Mesenchymal stem cell (in vitro differentiated cells and primary cell): ENCODE results near the gene DYNC2I2.
"Not testable (repeated sequence)": the region's sequence is repeated elsewhere in the genome, so short reads cannot be mapped to it uniquely, and the experiment has no call there.

Experiments
- DNase-seq: peaks from one replicate; pipeline ENCODE4 v3.0.0-alpha.2; 2013
- H2AFZ ChIP-seq: one replicate; pipeline ENCODE4 v1.6.1; 2013; ENCODE audit warnings: low read depth, mild to moderate bottlenecking, control low read depth, inconsistent platforms, low read length, moderate library complexity
- H2AK5ac ChIP-seq: 2 replicates; pipeline ENCODE4 v1.6.1; 2013; ENCODE audit warnings: low read length, moderate library complexity, mild to moderate bottlenecking, inconsistent platforms; ENCODE audit not compliant: severe bottlenecking
- H2BK120ac ChIP-seq: one replicate; pipeline ENCODE4 v1.6.1; 2013; ENCODE audit warnings: low read depth, mild to moderate bottlenecking, inconsistent platforms, low read length, moderate library complexity
- H2BK12ac ChIP-seq, 2 experiments: one replicate each; pipeline ENCODE4 v1.6.1; 2013; ENCODE audit warnings: inconsistent platforms in 2 of 2, low read length in 2 of 2, mild to moderate bottlenecking in 2 of 2, moderate library complexity in 2 of 2, control low read depth in 1 of 2
- H2BK15ac ChIP-seq: one replicate; pipeline ENCODE4 v1.6.1; 2013; ENCODE audit warnings: mild to moderate bottlenecking, low read depth, inconsistent platforms; ENCODE audit not compliant: poor library complexity, severe bottlenecking
- H2BK5ac ChIP-seq: 2 replicates; pipeline ENCODE4 v1.6.1; 2013; ENCODE audit warnings: low read depth, mild to moderate bottlenecking, low read length, control low read depth, inconsistent platforms; ENCODE audit not compliant: poor library complexity, severe bottlenecking
- H3K14ac ChIP-seq, 2 experiments: one replicate each; pipeline ENCODE4 v1.6.1; 2013; ENCODE audit warnings: inconsistent platforms in 2 of 2, low read length in 2 of 2, control low read depth in 1 of 2, mild to moderate bottlenecking in 1 of 2, moderate library complexity in 1 of 2
- H3K18ac ChIP-seq, 2 experiments: one replicate each; pipeline ENCODE4 v1.6.1; 2013; ENCODE audit warnings: inconsistent platforms in 2 of 2, low read length in 2 of 2, control low read depth in 1 of 2, low read depth in 1 of 2, mild to moderate bottlenecking in 1 of 2
- H3K23ac ChIP-seq, 2 experiments: one replicate each; pipeline ENCODE4 v1.6.1; 2013; ENCODE audit warnings: inconsistent platforms in 2 of 2, low read length in 2 of 2, mild to moderate bottlenecking in 2 of 2, moderate library complexity in 2 of 2, control low read depth in 1 of 2
- H3K27ac ChIP-seq: 2 replicates; pipeline ENCODE4 v1.5.1; 2013; ENCODE audit warnings: mild to moderate bottlenecking, moderate library complexity, low read length, control low read depth, inconsistent platforms; ENCODE audit not compliant: poor library complexity, severe bottlenecking
- H3K27me3 ChIP-seq, 2 experiments: 2 replicates each; pipeline versions ENCODE4 v1.6.1 to v1.7.0; 2013; ENCODE audit warnings: low read length in 2 of 2, mild to moderate bottlenecking in 2 of 2, moderate library complexity in 2 of 2, control low read depth in 1 of 2, inconsistent platforms in 1 of 2; ENCODE audit not compliant: control insufficient read depth in 1 of 2, insufficient read depth in 1 of 2
- H3K36me3 ChIP-seq, 2 experiments: 2 replicates each; pipeline versions ENCODE4 v1.6.1 to v1.7.0; 2013; ENCODE audit warnings: low read length in 2 of 2, control low read depth in 1 of 2, inconsistent platforms in 1 of 2, low read depth in 1 of 2, mild to moderate bottlenecking in 1 of 2; ENCODE audit not compliant: insufficient read depth in 2 of 2, control insufficient read depth in 1 of 2
- H3K4ac ChIP-seq, 2 experiments: one replicate each; pipeline ENCODE4 v1.6.1; 2013; ENCODE audit warnings: inconsistent platforms in 2 of 2, low read length in 2 of 2, mild to moderate bottlenecking in 2 of 2, moderate library complexity in 2 of 2, control low read depth in 1 of 2, low read depth in 1 of 2
- H3K4me1 ChIP-seq: 2 replicates; pipeline ENCODE4 v1.6.1; 2013; ENCODE audit warnings: low read depth, low read length, control low read depth; ENCODE audit not compliant: control insufficient read depth, insufficient read depth
- H3K4me2 ChIP-seq: 2 replicates; pipeline ENCODE4 v1.6.1; 2013; ENCODE audit warnings: low read length, mild to moderate bottlenecking, inconsistent platforms; ENCODE audit not compliant: poor library complexity, severe bottlenecking
- H3K4me3 ChIP-seq, 2 experiments: 2 replicates each; pipeline versions ENCODE4 v1.5.1 to v1.7.0; 2013; ENCODE audit warnings: low read length in 2 of 2, mild to moderate bottlenecking in 2 of 2, control low read depth in 1 of 2, low read depth in 1 of 2; ENCODE audit not compliant: insufficient read depth in 1 of 2
- H3K79me1 ChIP-seq: replicated peaks from 2 replicates; pipeline ENCODE4 v1.6.1; 2013; ENCODE audit warnings: mild to moderate bottlenecking, control low read depth, low read length, inconsistent platforms; ENCODE audit not compliant: poor library complexity, severe bottlenecking
- H3K9ac ChIP-seq: 2 replicates; pipeline ENCODE4 v1.7.0; 2013; ENCODE audit warnings: mild to moderate bottlenecking, low read length, moderate library complexity
- H3K9me3 ChIP-seq: 2 replicates; pipeline ENCODE4 v1.7.0; 2013; ENCODE audit warnings: mild to moderate bottlenecking, low read length; ENCODE audit not compliant: control insufficient read depth
- H4K8ac ChIP-seq: one replicate; pipeline ENCODE4 v1.6.1; 2013; ENCODE audit warnings: inconsistent platforms, mild to moderate bottlenecking, low read length, moderate library complexity
- H4K91ac ChIP-seq: one replicate; pipeline ENCODE4 v1.6.1; 2013; ENCODE audit warnings: mild to moderate bottlenecking, low read length, inconsistent platforms
- WGBS: methylation state at CpG from one replicate; pipeline ENCODE4 v1.1.7; 2013; ENCODE audit warnings: mixed read lengths; 5-methylcytosine and 5-hydroxymethylcytosine counted together

DYNC2I2 gene

DNA sequence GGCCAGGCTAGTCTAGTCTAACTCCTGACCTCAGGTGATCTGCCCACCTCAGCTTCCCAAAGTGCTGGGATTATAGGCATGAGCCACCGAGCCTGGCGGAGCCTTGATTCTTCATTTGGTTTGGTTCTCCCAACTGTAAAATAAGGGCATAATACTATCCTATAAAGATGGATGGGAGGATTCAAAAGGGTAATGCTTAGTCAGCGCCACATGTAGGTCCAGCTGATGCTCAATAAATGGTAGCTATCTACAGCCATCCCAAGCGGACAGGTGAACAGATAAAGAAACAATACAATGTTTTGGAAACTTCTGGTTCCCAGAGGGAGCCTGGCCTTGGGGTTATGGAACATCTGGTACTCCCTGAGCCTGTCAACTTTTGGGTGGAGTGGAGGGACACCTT, 18.7 kb upstream of the DYNC2I2 start:
- Histone ChIP-seq H3K27ac (no peak overlapping the region), H3K14ac (no peak overlapping the region), H4K8ac (no peak overlapping the region), H3K4me2 (no peak overlapping the region), H3K9me3 (no peaks in the 10 kb centered on the region), H3K9ac (no peak overlapping the region), H2AK5ac (no peak overlapping the region), H3K4me3 (no peak overlapping the region), H2AFZ (no peak overlapping the region), H2BK15ac (no peak overlapping the region), H3K18ac (no peak overlapping the region), H3K4ac (no peak overlapping the region), H2BK5ac (no peak overlapping the region), H2BK120ac (no peak overlapping the region), H4K91ac (no peak overlapping the region), H3K27me3 (no peaks in the 10 kb centered on the region), H2BK12ac (no peak overlapping the region), H3K36me3 (peaks cover 0 to 5% of the 10 kb centered on the region in 2 experiments), H3K79me1 (peaks cover 9% of the 10 kb centered on the region), H3K23ac (no peak overlapping the region), H3K4me1 (peaks cover 2% of the 10 kb centered on the region)
- 100% methylated on average over 4 of the region's 4 CpGs for WGBS
- no peak for DNase-seq

DNA sequence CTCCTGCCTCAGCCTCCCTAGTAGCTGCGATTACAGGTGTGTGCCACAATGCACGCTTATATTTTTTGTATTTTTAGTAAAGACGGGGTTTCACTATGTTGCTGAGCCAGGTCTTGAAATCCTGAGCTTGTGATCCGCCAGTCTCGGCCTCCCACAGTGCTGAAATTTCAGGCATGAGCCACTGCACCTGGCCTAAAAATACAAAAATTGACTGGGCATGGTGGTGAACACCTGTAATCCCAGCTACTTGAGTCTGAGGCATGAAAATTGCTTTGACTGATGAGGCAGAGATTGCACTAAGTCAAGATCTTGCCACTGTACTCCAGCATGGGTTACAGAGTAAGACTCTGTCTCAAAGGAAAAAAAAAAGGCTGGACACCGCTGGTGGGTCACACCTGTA, 13.1 kb upstream of the DYNC2I2 start:
- H3K18ac ChIP-seq, result no peak overlapping the region
- 92% methylated on average over 6 of the region's 6 CpGs for WGBS
- no peak overlapping the region for H3K4me2 ChIP-seq
- H2BK12ac ChIP-seq, result no peak overlapping the region
- no peak overlapping the region for H3K23ac ChIP-seq
- H2BK5ac ChIP-seq, result no peak overlapping the region
- peaks cover 2% of the 10 kb centered on the region for H3K79me1 ChIP-seq
- H2BK120ac ChIP-seq, result no peak overlapping the region
- H3K36me3 ChIP-seq, result no peaks in the 10 kb centered on the region
- H3K27me3 ChIP-seq, result no peaks in the 10 kb centered on the region
- no peak overlapping the region for H3K27ac ChIP-seq
- H3K9me3 ChIP-seq, result no peaks in the 10 kb centered on the region
- DNase-seq, result no peak
- H2AFZ ChIP-seq, result no peak overlapping the region
- no peak overlapping the region for H3K4me3 ChIP-seq
- H2AK5ac ChIP-seq, result no peak overlapping the region
- H4K8ac ChIP-seq, result no peak overlapping the region
- H2BK15ac ChIP-seq, result no peak overlapping the region
- H3K4ac ChIP-seq, result no peak overlapping the region
- no peak overlapping the region for H3K9ac ChIP-seq
- H3K4me1 ChIP-seq, result no peaks in the 10 kb centered on the region
- no peak overlapping the region for H3K14ac ChIP-seq
- H4K91ac ChIP-seq, result no peak overlapping the region

GRCh38 chr9:128666481-128666941, 9.9 kb upstream of the DYNC2I2 start:
- not testable (repeated sequence) for H4K8ac ChIP-seq, H3K4me3 ChIP-seq, H3K14ac ChIP-seq, H3K36me3 ChIP-seq, H2BK12ac ChIP-seq, H3K79me1 ChIP-seq, H2AK5ac ChIP-seq, H3K18ac ChIP-seq, H3K4me2 ChIP-seq, H3K9ac ChIP-seq, H2BK15ac ChIP-seq, H4K91ac ChIP-seq, H3K27ac ChIP-seq, H3K4ac ChIP-seq, H3K9me3 ChIP-seq, H2BK5ac ChIP-seq, H3K23ac ChIP-seq, H3K27me3 ChIP-seq, H3K4me1 ChIP-seq, H2AFZ ChIP-seq, H2BK120ac ChIP-seq
- 88% methylated on average over 8 of the region's 8 CpGs for WGBS
- DNase-seq, result peak; percentile 40

DNA sequence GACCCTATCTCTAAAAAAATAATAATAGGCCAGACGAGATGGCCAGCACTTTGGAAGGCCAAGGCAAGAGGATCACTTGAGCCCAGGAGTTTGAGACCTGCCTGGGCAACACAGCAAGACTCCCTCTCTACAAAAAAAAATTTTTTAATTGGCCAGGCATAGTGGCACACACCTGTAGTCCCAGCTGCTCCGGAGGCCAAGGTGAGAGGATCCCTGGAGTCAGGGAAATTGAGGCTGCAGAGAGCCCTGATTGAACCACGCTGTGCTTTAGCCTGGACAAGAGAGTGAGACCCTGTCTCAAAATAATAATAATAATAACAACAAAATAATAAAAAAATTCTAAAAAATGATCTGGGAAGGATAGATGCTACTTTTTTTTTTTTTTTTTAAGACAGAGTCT, 1.1 kb upstream of the DYNC2I2 start:
- Histone ChIP-seq H3K4ac (no peak overlapping the region), H3K18ac (no peak overlapping the region), H3K27me3 (no peaks in the 10 kb centered on the region), H2BK5ac (no peak overlapping the region), H2AK5ac (no peak overlapping the region), H2BK120ac (no peak overlapping the region), H3K9me3 (no peaks in the 10 kb centered on the region), H4K8ac (no peak overlapping the region), H2BK15ac (no peak overlapping the region), H4K91ac (no peak overlapping the region), H3K27ac (no peak overlapping the region), H3K9ac (no peak overlapping the region), H3K4me2 (no peak overlapping the region), H3K79me1 (peaks cover 9% of the 10 kb centered on the region), H2BK12ac (no peak overlapping the region), H3K36me3 (no peaks in the 10 kb centered on the region), H3K4me3 (no peak overlapping the region), H2AFZ (no peak overlapping the region), H3K4me1 (peaks cover 2% of the 10 kb centered on the region), H3K23ac (no peak overlapping the region), H3K14ac (no peak overlapping the region)
- 90% methylated on average over 2 of the region's 3 CpGs for WGBS
- no peak for DNase-seq
